Bone marrow (tissue), 2 donors: ENCODE results near the gene SYNC.
"Not testable (repeated sequence)": the region's sequence is repeated elsewhere in the genome, so short reads cannot be mapped to it uniquely, and the experiment has no call there.

ENCODE experiments used
- DNase-seq, 2 donors: peaks; one replicate each; lab custom pipeline; 2025; lab: John Stamatoyannopoulos, UW

Gene SYNC

DNA sequence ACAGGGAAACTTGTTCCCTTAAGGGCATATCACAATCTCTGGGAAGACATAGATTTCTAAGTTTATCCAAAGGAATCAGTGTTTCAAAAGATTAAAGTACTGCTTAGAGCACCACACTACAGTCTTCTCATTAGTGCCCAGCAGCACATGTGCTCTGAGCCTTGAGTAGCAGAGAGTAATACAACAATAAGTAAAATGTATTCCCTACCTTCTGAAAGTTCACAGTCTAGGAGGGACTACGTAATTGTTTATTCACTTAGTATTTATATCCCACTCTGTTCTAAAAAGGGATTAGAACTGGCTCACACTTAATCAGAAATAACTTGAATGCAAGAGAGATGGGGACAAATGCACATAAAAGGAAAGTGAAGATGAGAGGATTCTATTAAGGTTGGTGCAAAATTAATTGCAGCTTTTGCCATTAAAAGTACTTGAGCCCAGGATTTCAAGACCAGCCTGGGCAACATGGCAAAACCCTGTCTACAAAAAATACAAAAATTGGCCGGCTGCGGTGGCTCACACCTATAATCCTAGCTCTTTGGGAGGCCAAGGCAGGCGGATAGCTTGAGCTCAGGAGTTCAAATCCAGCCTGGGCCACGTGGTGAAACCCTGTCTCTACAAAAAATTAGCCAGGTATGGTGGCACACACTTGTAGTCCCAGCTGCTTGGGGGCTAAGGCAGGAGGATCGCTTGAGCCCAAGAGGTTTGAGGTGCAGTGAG is 9.0 kb downstream of the SYNC start:
- DNase-seq: no peak

DNA sequence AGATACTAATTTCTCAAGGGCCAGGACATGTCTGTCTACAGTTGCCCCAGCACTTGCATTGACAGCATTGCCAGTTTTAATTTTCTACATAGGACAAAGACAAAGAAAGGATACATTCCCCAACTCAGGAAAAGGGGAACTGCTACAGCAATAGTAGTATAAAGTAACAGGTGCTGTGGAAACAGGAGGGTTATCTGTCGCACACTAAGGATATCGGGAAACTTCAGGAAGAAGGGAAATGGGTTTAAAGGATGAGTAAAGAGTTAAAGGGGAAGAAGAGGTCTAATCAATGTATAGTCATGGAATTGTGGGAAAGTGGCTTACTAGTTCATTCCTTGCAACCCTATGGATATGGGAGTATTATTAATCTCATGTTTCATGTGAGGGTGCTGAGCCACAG is 16.2 kb downstream of the SYNC start:
- no peak for DNase-seq

DNA sequence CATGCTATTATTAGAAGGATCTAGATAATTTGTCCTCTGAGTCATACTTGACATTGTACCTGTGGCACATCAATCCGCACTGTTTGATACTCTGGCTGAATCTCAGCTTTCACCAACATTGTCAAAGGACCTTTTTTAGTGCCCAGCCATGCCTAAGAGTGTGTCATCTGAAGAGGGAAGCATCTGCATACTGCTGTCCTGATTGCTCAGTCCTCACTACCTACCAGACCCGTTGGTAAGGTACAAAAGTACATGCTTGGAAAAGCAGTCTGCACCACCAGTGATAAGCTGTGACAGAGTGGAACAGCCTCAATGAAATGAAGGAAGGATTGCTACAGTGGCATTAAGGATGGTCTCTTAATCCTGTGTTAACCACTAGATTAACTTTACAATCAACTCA is 17.1 kb downstream of the SYNC start:
- no peak for DNase-seq

DNA sequence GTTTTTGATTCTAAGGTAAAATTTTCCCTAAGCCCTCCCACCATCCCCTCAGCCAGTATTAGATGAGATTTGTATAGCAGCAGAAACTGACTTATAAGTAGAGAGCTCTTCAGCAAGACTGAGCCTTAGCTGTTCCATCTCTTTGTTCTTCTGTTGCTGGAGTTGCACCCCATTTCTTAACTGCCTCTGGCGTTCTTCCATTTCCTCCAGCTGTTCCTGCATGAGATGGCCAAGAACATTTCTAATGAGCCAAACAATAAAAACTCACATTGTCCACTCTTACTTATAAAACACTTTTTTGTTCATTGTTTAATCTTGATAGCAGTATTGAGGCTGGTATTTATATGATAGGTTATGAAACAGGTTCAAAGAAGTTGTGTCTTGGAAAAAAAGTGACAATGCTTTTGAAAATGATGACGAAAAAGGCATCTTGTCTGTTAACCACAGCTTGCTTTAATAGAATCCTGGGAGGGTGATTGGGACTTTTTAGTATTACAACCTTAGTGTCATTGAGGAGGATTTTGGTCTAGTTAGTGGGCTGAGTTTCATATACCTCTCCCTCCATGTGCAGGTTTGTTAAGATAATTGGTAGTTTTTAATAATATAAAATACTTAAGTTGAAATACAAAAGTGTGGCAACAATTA is 18.3 kb downstream of the SYNC start:
- DNase-seq: no peak

DNA sequence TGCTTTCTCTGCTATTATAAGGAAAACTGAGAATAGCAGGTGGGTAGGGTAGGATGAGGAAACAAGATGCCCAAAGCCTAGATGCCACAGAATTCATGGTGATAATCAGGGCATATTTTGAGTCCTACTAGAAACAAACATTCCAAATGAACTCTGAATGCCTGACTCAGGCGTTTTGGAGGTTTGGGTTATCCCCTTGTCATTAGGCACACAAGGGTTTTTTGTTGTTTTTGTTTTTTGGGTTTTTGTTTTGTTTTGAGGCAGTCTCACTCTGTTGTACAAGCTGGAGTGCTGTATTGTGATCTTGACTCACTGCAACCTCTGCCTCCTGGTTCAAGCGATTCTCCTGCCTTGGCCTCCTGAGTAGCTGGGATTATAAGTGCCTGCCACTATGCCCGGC is 19.2 kb downstream of the SYNC start:
- no peak for DNase-seq

DNA sequence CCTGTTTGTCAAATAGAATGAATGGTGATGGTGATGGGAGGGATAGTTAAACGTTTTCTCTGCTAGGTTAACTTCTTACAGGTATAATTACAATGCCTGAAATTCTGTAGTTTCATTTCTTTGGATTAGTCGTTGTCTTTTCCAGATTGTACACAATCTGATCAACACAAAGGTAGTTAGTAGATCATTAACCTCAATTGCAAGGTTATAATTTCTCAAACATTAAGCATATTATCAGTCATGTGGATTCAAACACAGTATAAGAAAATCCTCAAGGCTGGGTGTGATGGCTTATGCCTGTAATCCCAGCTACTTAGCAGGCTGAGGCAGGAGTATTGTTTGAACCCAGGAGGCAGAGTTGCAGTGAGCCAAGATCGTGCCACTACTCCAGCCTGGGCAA is 20.6 kb downstream of the SYNC start:
- DNase-seq: no peak

DNA sequence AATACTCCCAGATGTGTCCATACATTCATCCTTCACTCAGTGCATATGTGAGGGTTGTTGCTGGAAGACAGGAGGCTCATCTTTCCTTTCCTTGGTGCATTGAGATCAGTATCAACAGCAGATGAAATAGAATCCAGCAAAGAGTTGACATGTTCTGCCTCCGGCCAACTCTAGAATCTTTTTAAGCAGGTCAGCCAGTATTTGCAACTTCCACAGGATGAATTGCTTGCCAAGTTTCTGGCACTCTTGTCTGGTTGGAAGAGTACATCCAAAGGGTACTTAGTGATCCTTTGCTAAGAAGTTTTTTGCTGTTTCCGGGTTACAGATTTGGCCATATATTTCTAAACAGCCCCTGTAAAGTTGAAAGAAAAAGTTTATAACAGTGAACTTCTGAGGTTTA is 21.1 kb downstream of the SYNC start:
- no peak for DNase-seq

DNA sequence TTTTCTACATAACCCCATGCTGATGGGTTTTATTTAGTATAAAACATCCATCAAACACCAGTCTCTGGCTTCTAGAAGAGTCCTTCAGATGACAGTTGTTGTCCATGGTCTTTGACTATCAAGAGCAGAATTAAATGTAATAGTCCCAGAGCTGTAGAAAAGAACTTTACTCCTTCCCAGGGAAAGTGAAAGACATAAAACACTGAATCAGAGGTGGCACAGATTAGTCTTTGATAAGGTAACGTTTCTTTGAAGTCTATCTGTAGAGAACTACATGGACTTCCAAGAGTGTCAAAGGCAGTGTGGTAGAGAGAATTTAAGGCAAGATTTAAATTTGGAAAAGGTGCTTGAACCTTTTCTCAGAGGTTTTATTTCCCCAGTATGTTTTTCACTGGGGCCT is 21.9 kb downstream of the SYNC start:
- DNase-seq: no peak

DNA sequence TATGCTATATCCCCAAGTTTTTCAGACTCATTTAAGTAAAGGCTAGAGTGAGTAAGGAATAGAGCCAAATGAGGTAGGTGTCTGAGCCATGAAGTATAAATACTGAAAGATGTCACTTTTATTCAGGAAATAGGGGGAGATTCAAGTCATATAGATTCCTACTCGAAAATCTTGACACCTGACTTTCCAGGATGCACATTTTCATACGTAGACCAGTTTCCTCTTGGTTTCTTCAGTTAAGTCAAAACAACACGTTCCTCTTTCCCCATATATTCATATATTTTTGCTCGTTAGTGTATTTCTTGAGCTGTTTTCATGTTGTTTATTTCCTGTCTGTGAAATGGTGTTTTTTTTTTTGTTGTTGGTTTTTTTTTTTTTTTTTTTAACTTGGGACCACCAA is 22.6 kb downstream of the SYNC start:
- peak in 1 of 2 donors; percentile 20 for DNase-seq

DNA sequence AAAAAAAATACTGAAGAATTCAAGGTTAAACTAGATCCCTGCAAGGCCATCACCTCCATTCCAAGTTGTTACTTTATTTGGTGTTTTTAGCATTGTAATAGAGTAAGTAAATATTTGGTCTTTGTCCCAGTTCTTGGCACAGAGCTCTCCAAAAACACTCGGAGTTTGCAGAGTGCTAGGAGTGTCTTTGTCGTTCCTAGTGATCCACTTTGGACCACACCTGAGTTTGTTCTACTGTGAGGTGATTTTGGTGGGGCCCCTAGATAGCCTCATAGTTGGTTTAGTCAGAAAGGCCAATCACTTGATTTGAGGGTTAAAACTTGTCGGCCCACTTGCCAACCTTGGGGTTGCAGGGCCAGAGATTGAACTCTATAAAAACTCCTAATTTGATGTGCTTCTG is 25.6 kb downstream of the SYNC start:
- no peak for DNase-seq

DNA sequence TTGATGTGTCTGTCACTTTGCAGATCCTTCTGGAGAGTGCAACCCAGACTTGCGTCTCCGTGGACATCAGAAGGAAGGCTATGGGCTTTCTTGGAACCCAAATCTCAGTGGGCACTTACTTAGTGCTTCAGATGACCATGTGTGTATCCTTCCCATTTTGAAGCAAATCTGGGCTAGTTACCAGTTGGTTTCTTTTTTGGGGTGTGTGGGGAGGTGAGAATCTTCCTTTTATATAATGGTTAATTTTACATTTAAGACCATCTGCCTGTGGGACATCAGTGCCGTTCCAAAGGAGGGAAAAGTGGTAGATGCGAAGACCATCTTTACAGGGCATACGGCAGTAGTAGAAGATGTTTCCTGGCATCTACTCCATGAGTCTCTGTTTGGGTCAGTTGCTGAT is 33.9 kb downstream of the SYNC start:
- not testable (repeated sequence) for DNase-seq

DNA sequence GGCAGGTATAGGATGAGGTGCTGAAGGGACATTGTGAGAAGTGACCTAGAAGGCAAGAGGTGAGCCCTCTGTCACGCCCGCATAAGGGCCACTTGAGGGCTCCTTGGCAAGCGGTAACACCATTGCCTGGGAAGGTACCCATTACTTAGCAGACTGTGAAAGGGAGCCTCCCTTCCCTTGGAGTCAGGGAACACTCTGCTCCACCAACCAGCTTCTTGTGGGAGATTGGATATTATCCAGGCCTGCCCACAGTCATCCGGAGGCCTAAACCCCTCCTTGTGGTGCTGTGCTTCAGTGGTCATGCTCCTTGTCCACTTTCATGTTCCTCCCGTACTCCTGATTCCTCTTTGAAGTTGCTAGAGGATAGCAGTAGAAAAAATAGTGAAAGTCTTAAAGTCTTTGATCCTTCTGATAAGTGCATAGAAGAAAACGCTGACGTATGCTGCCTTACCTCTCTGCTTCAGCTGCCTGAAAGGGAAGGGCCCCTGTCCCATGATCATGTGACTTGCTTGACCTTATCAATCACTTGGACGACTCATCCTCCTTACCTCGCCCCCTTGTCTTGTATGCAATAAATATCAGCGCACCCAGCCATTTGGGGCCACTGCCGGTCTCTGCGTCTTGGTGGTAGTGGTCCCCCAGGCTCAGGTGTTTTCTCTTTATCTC is 35.5 kb downstream of the SYNC start:
- DNase-seq: no peak

DNA sequence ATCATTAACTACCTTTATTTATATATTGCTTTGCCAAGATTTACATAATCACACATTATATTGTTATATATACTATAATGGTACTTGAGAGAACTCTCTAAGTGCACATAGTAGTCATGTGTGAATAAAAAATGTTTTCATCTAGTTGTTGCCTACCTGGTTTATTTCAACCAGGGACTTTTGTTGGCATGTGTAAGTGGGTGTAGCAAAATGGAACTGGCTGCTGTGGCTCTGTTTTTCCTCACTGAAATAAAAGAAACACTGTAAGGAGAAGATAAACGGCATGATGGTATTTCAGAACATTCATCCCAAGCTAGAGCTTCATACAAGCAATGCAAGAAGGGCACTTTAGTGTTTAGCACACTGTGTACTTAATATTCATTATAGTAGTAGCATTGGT is 36.7 kb downstream of the SYNC start:
- no peak for DNase-seq

DNA sequence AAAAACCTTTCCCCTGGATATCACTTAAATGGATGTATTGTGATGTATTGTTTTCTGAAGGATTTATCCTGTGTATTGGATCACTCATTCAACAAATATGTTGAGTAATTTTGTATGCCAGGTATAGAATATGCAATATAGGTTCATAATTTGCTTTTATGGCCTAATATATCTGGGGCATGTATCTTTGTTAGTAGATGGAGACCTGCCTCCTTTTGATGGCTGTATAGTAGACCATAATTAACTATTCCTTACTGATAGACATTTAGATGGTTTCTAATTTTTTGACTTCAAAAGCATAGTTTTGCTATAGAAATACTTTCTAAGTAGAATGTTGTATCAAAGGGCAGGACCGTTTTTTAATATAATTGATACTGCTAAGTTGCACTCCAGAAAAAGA is 43.0 kb downstream of the SYNC start:
- no peak for DNase-seq

DNA sequence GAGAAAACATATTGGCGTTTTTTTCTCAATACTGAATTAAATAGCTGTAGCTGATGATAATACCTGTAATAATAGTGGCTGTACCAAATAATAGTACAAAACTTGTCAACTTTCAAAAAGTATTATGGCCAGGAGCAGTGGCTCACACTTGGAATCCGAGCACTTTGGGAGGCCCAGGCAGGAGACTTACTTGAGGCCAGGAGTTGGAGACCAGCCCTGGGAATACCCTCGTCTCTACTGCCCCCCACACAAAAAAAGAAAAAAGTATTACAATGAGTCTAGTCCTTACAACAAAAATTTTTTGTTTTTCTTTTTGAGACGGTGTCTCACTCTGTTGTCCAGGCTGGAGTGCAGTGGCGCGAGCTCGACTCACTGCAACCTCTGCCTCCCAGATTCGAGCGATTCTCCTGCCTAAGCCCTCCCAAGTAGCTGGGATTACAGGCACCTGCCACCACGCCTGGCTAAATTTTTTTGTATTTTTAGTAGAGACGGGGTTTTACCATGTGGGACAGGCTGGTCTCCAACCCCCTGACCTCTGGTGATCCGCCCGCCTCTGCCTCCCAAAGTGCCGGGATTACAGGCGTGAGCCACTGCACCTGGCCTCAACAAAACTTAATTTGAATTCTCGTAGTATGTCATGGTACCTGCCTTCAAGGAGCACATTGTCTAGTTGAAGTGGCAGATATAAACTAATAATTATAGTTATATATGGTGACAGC is 50.2 kb downstream of the SYNC start:
- no peak for DNase-seq

DNA sequence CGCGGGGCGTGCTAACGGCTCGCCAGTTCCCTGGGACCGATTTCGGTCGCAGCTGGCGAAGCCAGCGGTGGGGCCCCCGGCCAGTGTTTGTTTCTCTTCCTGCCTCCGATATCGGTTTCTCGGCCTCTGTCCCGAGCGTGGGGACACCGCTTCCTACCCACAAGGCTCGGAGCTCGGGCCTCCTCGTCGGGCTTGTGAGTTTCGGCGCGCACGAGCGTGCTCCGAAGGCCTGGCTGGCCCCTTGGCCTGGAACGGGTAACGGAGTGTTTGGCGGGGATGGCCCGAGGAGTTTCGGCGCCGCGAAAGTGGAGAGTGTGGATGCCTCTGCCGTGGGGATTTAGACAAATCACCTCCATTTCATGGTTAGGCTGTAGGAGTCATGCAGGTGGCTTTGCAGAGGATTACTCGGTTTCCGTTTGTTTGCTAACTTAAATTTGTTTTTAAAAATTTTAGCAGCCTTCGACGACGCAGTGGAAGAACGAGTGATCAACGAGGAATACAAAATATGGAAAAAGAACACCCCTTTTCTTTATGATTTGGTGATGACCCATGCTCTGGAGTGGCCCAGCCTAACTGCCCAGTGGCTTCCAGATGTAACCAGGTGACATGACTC is 51.0 kb downstream of the SYNC start:
- no peak for DNase-seq

DNA sequence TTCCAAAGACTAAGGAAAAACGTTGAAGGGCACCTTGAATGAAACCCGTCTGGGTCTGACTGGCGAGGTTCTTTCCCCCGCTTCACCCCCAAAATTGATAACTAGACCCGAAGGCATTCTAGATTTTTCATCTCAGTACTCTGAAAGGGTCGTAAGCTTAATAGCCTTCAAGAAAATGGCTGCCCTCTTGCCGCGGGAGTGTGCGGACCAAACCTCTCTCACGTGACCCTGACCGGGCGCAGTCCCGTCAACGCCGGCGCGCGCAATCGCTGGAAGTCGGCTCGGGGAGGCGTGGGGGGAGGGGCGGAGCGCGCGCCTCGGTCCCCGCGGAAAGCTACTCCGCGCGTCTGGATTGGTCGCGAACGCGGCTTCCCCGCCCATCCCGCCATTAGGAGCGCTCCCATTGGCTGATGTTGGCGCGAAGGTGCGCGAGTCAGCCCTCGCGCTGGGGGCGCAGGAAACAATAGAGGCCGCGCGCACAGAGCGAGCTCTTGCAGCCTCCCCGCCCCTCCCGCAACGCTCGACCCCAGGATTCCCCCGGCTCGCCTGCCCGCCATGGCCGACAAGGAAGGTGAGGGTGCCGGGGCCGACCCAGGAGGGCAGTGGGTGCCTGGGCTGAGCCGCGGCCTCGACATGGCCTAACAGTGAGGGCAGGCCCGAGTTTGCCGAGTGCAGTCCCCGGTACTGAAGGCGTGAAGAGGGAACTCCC is 51.7 kb downstream of the SYNC start, which contains the start of gene RBBP4:
Gene RBBP4 (plus strand): TSS at position 457 of the 709 bp plus-strand sequence. CDS start 99 bp downstream, at position 556.
- peak; percentile 89 to 91 for DNase-seq

DNA sequence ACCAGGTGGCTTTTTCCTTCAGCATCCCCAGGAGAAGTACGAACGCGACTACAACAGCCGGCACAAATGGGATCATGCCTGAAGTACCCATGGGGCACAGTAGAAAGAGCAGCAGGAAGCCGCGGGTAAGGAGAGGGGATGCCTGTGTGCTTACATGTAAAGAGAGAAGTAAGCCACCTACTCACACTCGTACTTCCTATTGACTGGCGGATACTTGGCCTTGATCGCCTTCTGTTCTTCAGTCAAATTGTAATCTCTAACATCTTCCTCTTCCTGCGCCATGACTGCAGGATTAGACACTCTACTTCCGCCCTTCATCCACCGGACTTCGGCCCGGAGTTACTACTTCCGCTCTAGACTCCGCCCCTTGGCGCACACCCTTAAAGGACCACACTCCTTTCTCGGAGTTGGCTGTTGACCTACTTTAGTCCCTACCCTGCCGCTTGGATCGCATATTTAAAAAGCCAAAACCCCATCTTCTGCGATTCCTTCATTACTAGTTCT is 52.3 kb downstream of the SYNC start, which contains the start of gene ZBTB8OS:
Gene ZBTB8OS (minus strand): TSS at position 303 of the 504 bp plus-strand sequence. CDS start 21 bp downstream, at position 282.
- peak; percentile 76 to 98 for DNase-seq

DNA sequence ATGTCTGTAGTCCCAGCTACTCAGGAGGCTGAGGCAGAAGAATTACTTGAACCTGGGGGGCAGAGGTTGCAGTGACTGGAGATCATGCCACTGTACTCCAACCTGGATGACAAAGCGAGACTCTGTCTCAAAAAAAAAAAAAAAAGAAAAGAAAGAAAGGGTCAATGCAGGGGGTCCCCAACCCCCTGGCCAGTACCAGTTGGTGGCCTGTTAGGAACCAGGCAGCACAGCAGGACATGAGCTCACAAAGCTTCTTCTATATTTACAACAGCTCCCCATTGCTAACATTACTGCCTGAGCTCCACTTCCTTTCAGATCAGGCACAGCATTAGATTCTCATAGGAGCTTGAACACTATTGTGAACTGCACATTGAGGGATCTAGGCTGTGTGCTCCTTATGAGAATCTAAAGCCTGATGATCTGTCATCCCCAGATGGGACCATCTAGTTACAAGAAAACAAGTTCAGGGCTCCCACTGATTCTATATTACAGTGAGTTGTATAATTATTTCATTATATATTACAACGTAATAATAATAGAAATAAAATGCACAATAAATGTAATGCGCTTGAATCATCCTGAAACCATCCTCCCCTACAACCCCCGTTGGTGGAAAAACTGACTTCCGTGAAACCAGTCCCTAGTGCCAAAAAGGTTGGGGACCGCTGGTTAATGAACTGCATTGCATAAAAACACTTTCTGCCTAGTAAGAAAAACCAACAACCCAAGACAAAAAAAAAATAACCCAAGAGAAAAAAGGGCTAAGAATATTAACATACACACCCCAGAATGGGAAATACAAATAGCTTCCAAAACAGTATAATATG is 55.0 kb downstream of the SYNC start:
- DNase-seq: no peak

DNA sequence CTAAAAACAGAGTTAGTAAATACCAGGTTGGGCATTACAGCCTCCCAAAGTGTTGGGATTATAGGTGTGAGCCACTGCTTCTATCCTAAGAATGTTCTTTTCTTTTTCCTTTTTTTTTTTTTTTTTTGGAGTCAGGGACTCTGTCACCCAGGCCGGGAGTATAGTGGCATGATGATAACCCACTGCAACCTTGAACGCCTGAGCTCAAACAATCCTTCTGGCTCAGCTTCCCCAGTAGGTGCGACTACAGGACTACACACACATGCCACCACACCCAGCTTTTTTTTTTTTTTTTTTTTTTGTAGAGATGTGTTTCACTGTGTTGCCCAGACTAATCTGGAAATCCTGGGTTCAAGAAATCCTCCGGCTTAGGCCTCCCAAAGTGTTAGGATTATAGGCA is 58.1 kb downstream of the SYNC start:
- DNase-seq: no peak
